CD14-positive monocyte (primary cell): Measurements from ENCODE around the gene CCDC122. TPM values are rescaled to one million over a fixed set of nuclear protein-coding genes. Genes with fewer than 3 reads are reported as not detected.

Experiments
- DNase-seq, 3 donors: peaks; one replicate each; pipeline ENCODE4 v3.0.0-alpha.2; 2011 to 2022
- H2AFZ ChIP-seq: 2 replicates; pipeline ENCODE4 v1.6.0; 2012; ENCODE audit warnings: mild to moderate bottlenecking, low read depth, low read length, inconsistent platforms; ENCODE audit not compliant: insufficient read depth, poor library complexity, severe bottlenecking
- H3K27ac ChIP-seq, 2 donors: 1 replicate in 1 of 2; 2 replicates in 1 of 2; pipeline ENCODE4 v1.5.1; 2012 to 2013; ENCODE audit warnings: low read length in 2 of 2, control low read depth in 1 of 2, inconsistent platforms in 1 of 2, low read depth in 1 of 2, mild to moderate bottlenecking in 1 of 2
- H3K27me3 ChIP-seq, 2 donors: one replicate each; pipeline versions ENCODE4 v1.6.0 to v1.6.1; 2011 to 2013; ENCODE audit warnings: low read length in 2 of 2; ENCODE audit not compliant: control insufficient read depth in 2 of 2, insufficient read depth in 2 of 2
- H3K36me3 ChIP-seq, 2 donors: replicated peaks in 1 of 2; 1 replicate in 1 of 2; 2 replicates in 1 of 2; pipeline versions ENCODE4 v1.5.1 to v1.6.1; 2012 to 2013; ENCODE audit warnings: low read length in 2 of 2, control low read depth in 1 of 2, inconsistent platforms in 1 of 2, mild to moderate bottlenecking in 1 of 2; ENCODE audit not compliant: insufficient read depth in 2 of 2, control insufficient read depth in 1 of 2
- H3K4me1 ChIP-seq, 2 donors: 1 replicate in 1 of 2; 2 replicates in 1 of 2; pipeline versions ENCODE4 v1.5.1 to v1.6.1; 2012 to 2013; ENCODE audit warnings: low read length in 2 of 2, control low read depth in 1 of 2, inconsistent platforms in 1 of 2, mild to moderate bottlenecking in 1 of 2, moderate library complexity in 1 of 2; ENCODE audit not compliant: insufficient read depth in 2 of 2, control insufficient read depth in 1 of 2
- H3K4me2 ChIP-seq: replicated peaks from 2 replicates; pipeline ENCODE3; 2012; ENCODE audit warnings: low read length, moderate library complexity, mild to moderate bottlenecking; ENCODE audit not compliant: poor library complexity, severe bottlenecking; ENCODE audit errors: extremely low read depth
- H3K4me3 ChIP-seq, 3 experiments: fragments of 200-600 bp in 1 of 3; sonication (generic) in 1 of 3; replicated peaks in 1 of 3; 1 replicate in 2 of 3; 2 replicates in 1 of 3; pipeline ENCODE4 v1.5.1; 2011 to 2013; ENCODE audit warnings: low read length in 3 of 3, mild to moderate bottlenecking in 3 of 3, control low read depth in 2 of 3, low read depth in 2 of 3, inconsistent platforms in 1 of 3, moderate library complexity in 1 of 3
- H3K79me2 ChIP-seq: 2 replicates; pipeline ENCODE4 v1.6.0; 2012; ENCODE audit warnings: mild to moderate bottlenecking, control low read depth, inconsistent platforms, low read length, moderate library complexity; ENCODE audit not compliant: insufficient read depth
- H3K9ac ChIP-seq: 2 replicates; pipeline ENCODE4 v1.6.0; 2017; ENCODE audit warnings: low read length, mild to moderate bottlenecking; ENCODE audit not compliant: insufficient read depth, poor library complexity, severe bottlenecking
- H3K9me3 ChIP-seq, 2 donors: replicated peaks in 1 of 2; 1 replicate in 1 of 2; 2 replicates in 1 of 2; pipeline versions ENCODE4 v1.5.1 to v1.6.1; 2012 to 2013; ENCODE audit warnings: low read length in 2 of 2, control low read depth in 1 of 2; ENCODE audit not compliant: control insufficient read depth in 1 of 2, insufficient read depth in 1 of 2
- H4K20me1 ChIP-seq: 2 replicates; pipeline ENCODE4 v1.6.0; 2012; ENCODE audit warnings: mild to moderate bottlenecking, low read length, control low read depth, moderate library complexity; ENCODE audit not compliant: insufficient read depth
- H3K27ac Mint-ChIP-seq, 7 donors: one replicate each; pipeline ENCODE4 v1.8.0; 2020; ENCODE audit warnings: mild to moderate bottlenecking in 7 of 7, mixed read lengths in 7 of 7, moderate library complexity in 6 of 7, inconsistent platforms in 2 of 7
- H3K27me3 Mint-ChIP-seq, 3 donors: one replicate each; pipeline ENCODE4 v1.8.0; 2021 to 2022; ENCODE audit warnings: low read depth in 3 of 3, mild to moderate bottlenecking in 3 of 3, mixed read lengths in 3 of 3, moderate library complexity in 3 of 3, inconsistent platforms in 1 of 3
- H3K36me3 Mint-ChIP-seq, 2 donors: one replicate each; pipeline ENCODE4 v1.8.0; 2020; ENCODE audit warnings: mixed read lengths in 2 of 2, inconsistent platforms in 1 of 2, mild to moderate bottlenecking in 1 of 2
- H3K4me1 Mint-ChIP-seq: one replicate; pipeline ENCODE4 v1.8.0; 2020; ENCODE audit warnings: mild to moderate bottlenecking, mixed read lengths
- H3K4me3 Mint-ChIP-seq, 2 donors: one replicate each; pipeline ENCODE4 v1.8.0; 2020; ENCODE audit warnings: mild to moderate bottlenecking in 2 of 2, mixed read lengths in 2 of 2, moderate library complexity in 1 of 2
- H3K9me3 Mint-ChIP-seq, 7 donors: one replicate each; pipeline ENCODE4 v1.8.0; 2020 to 2022; ENCODE audit warnings: mixed read lengths in 7 of 7, mild to moderate bottlenecking in 6 of 7, moderate library complexity in 6 of 7, inconsistent platforms in 2 of 7
- WGBS: methylation state at CpG from one replicate; pipeline ENCODE4 v1.1.5; 2013; ENCODE audit warnings: missing lambda C conversion rate; ENCODE audit not compliant: insufficient coverage; 5-methylcytosine and 5-hydroxymethylcytosine counted together
- intact Hi-C, 2 donors: fragments of 100-400 bp; cut with micrococcal nuclease; formaldehyde crosslinking; loops; one replicate each; pipeline versions ENCODE4 v1.15.0 to v1.15.1; 2023
- polyA plus RNA-seq, 3 donors: library from polyadenylated mRNA; depleted of rRNA in 1 of 3; unstranded in 2 of 3; stranded (reverse) in 1 of 3; fragments of 300-500 nt in 2 of 3; fragments of >200 nt in 1 of 3; fragmentation: Illumina TruSeq in 2 of 3; gene quantifications; 1 replicate in 2 of 3; 2 replicates in 1 of 3; pipeline ENCODE4 v1.2.3, GENCODE V29; 2012 to 2021
- TF ChIP-seq, protein P1 (sequence below): fragments of 200-600 bp; IDR thresholded peaks from one replicate; pipeline ENCODE4 v1.8.0; 2022; ENCODE audit warnings: antibody characterized with exemption, mild to moderate bottlenecking

CCDC122 gene
- polyA plus RNA-seq, 3 donors = 0.16 to 8.0 (median 0.52) TPM

DNA sequence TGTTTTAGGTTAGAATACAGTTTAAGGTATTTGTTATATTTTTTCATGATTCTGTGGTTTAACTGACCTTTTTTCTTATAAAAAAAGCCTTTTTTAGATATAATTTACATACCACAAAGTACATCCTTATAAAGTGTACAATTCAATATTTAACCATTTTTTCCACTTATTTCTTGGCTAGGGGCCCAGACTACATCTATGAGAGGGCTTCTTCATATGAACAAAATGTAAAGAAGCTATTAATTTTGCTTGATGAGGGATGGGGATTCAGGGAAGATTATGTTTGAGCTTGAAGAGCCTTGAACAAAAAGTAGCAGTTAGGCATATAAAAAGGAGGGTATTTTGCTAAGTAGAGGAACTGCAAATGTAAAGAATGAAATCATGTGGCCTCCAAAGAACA, 2.2 kb downstream of the CCDC122 start:
- DNase-seq = no peak
- H3K9me3 Mint-ChIP-seq = peaks cover 0 to 2% (median 0%) of the 10 kb centered on the region in 7 donors
- Histone ChIP-seq H3K4me1 (peaks cover 24 to 27% of the 10 kb centered on the region in 2 donors), H3K27ac (peak overlapping the region in 1 of 2 donors; percentile 98), H4K20me1 (no peaks in the 10 kb centered on the region), H3K9me3 (no peaks in the 10 kb centered on the region), H2AFZ (no peak overlapping the region), H3K36me3 (peaks cover 0 to 5% of the 10 kb centered on the region in 2 donors), H3K27me3 (peaks cover 0 to 2% of the 10 kb centered on the region in 2 donors), H3K4me2 (no peak overlapping the region), H3K4me3 (no peak overlapping the region), H3K79me2 (no peaks in the 10 kb centered on the region), H3K9ac (no peak overlapping the region)
- peaks cover 13 to 15% of the 10 kb centered on the region in 2 donors for H3K36me3 Mint-ChIP-seq
- peaks cover 31% of the 10 kb centered on the region for H3K4me1 Mint-ChIP-seq
- peaks cover 4 to 6% (median 5%) of the 10 kb centered on the region in 3 donors for H3K27me3 Mint-ChIP-seq
- H3K4me3 Mint-ChIP-seq = no peak overlapping the region
- TF ChIP-seq, protein P1, sequence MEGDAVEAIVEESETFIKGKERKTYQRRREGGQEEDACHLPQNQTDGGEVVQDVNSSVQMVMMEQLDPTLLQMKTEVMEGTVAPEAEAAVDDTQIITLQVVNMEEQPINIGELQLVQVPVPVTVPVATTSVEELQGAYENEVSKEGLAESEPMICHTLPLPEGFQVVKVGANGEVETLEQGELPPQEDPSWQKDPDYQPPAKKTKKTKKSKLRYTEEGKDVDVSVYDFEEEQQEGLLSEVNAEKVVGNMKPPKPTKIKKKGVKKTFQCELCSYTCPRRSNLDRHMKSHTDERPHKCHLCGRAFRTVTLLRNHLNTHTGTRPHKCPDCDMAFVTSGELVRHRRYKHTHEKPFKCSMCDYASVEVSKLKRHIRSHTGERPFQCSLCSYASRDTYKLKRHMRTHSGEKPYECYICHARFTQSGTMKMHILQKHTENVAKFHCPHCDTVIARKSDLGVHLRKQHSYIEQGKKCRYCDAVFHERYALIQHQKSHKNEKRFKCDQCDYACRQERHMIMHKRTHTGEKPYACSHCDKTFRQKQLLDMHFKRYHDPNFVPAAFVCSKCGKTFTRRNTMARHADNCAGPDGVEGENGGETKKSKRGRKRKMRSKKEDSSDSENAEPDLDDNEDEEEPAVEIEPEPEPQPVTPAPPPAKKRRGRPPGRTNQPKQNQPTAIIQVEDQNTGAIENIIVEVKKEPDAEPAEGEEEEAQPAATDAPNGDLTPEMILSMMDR = no peak
- peak overlapping the region in 5 of 7 donors; percentile 51 to 99 (median 99) for H3K27ac Mint-ChIP-seq
- intact Hi-C loops = loop anchor here (10.0 kb wide), 3 partner anchors 697 to 1153 kb away; partner anchors contain the start of gene TSC22D1 (in 1 of the 2)

- intact Hi-C loops = loop anchor here (10.0 kb wide), 3 partner anchors 698 to 1152 kb away; partner anchors contain the start of gene TSC22D1 (in 1 of the 2)
- Histone ChIP-seq H3K4me1 (peaks cover 24 to 27% of the 10 kb centered on the region in 2 donors), H3K9ac (no peak overlapping the region), H3K27ac (no peak overlapping the region), H3K27me3 (peaks cover 0 to 2% of the 10 kb centered on the region in 2 donors), H2AFZ (no peak overlapping the region), H4K20me1 (no peaks in the 10 kb centered on the region), H3K4me2 (no peak overlapping the region), H3K36me3 (no peaks in the 10 kb centered on the region), H3K4me3 (no peak overlapping the region), H3K9me3 (no peaks in the 10 kb centered on the region), H3K79me2 (no peaks in the 10 kb centered on the region)
- H3K36me3 Mint-ChIP-seq = peaks cover 4 to 7% of the 10 kb centered on the region in 2 donors
- peaks cover 4 to 6% (median 5%) of the 10 kb centered on the region in 3 donors for H3K27me3 Mint-ChIP-seq
- H3K9me3 Mint-ChIP-seq = peaks cover 0 to 2% (median 0%) of the 10 kb centered on the region in 7 donors
- peaks cover 28% of the 10 kb centered on the region for H3K4me1 Mint-ChIP-seq
- 100% methylated on average over 1 of the region's 2 CpGs for WGBS
- TF ChIP-seq, protein P1 = no peak
- no peak for DNase-seq
- H3K4me3 Mint-ChIP-seq = no peak overlapping the region
- no peak overlapping the region for H3K27ac Mint-ChIP-seq
Observed at GRCh38 chr13:43876366-43876765, 3.2 kb downstream of the CCDC122 start.
